Stimulated activated CD8-positive, alpha-beta memory T cell treated with anti-CD3 and anti-CD28 coated beads, Interleukin-4, amount 100 ng/mL, for 24 hours (primary cell): ENCODE results near the gene OR1D5.
"Not testable (repeated sequence)": the region's sequence is repeated elsewhere in the genome, so short reads cannot be mapped to it uniquely, and the experiment has no call there.

ENCODE experiments used
- DNase-seq: peaks from one replicate; pipeline ENCODE4 v3.0.0-alpha.2; 2020; ENCODE audit warnings: low read depth

OR1D5 gene

DNA sequence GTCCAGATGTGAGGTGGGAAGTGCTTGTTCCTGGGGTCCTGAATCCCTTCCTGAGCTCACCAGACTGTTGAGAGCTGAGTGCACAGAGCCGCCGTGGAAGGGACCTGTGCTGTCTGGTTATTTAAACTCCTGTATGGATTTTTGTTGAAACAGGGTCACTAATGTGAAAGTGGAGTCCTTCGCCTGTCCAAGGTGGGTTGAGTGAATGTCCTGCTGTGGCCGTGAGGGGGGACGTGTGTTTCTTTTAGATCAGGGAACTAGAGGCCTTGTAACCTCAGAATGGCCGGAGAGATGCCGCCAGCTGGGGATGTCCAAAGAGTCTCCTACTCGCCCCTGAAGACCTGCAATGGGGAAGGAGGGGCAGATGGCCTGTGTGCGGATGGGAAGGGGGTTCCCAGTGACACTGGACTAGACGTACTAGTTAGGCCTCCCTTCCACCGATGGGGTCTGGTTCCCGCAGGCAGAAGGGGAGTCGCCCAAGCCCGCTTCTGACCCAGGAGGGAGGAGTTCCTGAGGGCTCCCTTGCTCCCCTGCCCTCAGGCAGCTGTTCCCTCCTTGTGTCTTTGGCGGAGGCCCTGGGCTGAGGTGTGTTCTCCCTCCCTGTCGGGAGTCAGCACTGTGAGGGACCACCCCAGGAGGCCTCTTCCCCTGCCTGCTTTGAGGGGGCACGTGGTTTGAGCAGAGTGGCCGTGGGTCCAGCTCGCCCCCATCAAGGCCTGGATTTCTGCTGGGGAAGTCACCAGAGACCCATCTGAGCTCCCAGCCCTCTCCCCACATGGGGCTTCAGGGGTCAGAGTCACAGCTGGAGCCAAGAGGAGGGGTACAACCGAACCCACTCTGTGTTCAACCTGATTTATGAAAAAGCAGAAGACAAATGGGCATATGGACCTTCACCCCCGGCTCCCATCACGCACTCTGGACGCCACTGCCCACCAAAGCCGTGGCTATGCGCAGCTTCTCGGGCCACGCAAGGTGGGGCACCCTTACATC is 30.9 kb downstream of the OR1D5 start:
- DNase-seq = no peak

DNA sequence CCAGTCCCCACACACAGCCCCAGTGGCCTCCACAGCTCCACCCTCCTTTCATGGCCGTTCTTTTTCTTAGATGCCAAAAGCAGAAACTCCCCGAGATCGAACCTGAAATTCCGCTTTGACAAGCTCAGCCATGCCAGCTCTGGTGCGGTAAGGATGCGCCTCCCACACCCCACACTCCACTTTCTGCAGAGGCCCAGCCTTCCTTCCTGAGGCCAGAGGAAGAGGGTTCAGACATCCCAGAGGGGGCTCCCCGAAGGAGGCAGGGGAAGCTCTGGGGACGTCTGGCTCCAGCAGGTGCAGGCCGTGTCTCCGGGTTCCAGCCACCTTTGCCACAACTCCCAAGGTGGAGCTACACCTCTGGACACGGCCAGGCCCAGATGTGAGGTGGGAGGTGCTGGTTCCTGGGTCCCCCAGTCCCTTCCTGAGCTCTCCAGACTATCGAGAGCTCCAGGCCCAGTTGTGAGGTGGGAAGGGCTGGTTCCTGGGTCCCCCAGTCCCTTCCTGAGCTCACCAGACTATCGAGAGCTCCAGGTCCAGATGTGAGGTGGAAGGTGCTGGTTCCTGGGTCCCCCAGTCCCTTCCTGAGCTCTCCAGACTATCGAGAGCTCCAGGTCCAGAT is 32.4 kb downstream of the OR1D5 start:
- DNase-seq = not testable (repeated sequence)

DNA sequence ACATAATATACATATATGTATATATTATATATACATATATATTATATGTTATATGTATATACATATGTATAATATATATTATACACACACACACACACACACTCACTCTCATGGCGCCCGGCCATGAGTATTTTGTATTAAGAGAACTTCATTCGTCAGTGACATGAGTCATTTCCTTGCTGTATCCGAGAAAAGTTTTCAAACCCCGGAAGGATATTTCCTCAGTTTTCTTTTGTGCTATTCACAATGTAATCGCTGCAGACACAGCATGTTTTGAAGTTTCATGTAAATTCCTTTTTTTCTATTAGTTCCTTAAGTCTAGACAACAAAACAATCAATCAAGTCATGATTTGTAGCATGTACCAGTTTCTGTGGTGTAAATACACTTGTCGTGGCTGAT is 33.3 kb downstream of the OR1D5 start:
- no peak for DNase-seq

DNA sequence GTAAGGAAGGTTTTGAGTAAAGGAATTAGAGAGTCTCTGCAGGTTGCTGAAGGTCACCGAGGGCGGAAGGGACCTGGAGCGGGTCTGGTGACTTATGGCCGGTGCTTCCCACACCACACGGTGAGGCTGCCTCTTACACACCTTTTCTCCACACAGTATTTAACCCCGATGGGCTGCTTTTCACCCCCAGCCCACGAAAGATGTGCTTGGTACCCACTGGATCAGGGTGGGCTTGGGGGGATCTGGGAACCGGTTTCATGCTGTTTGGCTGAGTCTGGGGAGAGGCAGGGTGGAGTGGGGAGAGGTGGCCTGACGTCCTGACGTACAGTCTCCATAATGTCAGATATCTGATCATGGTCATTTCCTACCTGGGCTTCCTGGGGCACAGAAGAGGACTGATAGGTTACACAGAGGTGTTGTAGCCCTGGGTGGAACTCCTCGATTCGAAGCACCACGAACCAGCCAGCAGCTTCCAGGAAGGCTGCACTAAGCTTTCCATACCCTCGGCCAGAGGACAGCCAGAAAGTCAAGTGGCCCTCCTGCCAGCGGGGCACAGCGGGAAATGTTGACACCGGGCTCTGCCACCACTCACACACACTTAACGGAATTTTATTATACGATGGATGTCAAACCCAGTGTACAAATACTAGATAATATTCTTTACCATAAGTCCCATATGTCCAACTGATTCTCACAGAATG is 34.0 kb downstream of the OR1D5 start:
- no peak for DNase-seq

DNA sequence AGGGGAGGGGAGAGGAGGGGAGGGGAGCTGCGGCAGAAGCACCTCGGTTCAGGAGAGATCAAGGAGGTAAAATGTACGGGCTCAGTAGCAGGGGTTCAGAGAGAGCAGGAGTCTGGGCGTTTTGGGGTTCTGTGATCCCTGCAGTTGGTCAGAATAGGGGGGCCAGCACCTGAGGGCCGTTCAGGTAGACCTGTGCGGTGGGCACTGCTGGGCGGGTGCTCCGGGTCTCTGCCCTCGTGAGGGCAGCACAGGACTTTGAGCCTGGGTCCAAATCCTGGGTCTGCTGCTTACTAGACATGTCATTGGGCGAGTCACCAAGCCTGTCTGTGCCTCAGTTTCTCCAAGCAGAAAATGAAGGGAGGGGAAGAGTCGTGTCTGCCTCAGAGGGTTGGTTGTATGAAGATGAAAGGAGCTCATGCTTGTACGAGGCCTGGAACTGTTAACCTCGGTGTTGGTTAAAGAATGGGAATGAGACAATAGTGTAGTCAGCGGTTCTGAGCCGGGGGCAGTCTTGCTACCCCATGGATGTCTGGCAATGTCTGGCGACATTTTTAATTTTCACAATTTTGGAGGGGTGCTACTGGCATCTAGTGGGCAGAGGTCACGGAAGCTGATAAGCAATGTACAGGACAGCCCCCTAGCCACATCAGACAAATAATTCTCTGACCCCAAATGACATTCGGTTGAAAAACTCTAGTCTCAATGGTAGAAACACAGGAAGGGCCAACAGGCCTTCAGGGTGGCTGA is 35.4 kb downstream of the OR1D5 start:
- DNase-seq = no peak

DNA sequence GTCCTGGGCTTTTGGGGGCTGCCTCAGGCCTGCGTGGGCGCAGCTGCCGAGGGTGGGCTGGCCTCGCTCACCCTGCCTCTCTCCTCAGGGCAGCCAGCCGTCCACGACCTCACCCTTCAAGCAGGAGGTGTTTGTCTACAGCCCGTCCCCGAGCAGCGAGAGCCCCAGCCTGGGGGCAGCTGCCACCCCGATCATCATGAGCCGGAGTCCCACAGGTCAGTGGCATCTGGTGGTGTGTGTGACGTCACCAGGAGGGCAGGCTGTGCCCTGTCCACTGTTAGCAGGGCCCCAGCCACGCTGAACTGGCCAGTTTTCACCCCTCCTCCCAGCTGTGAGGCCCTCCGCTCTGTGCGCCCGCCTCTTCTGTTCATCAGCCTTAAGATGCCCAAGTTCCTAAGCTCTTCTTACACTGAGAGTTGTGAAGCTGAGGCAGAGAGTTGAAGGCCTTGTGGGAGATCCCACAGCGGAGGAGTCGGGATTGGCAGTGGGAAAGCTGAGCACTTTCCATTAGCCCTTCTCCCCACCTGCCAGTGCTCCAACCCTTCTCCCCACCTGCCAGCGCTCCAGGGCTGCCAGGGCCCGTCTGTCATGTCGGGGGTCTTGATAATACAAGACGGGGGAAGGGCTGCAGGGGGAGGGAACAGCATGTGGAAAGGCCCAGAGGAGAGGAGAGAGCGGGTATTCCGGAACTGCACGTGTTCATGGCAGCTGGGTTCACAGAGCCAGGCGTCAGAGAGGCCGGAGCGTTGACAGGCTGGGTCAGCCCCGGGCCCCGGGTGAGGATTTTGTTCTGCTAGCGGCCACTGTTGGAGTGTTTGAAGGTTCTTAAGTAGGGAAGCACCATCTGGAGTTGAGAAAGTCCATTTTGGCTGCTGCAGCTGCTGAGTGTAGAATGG is 36.3 kb downstream of the OR1D5 start:
- no peak for DNase-seq

DNA sequence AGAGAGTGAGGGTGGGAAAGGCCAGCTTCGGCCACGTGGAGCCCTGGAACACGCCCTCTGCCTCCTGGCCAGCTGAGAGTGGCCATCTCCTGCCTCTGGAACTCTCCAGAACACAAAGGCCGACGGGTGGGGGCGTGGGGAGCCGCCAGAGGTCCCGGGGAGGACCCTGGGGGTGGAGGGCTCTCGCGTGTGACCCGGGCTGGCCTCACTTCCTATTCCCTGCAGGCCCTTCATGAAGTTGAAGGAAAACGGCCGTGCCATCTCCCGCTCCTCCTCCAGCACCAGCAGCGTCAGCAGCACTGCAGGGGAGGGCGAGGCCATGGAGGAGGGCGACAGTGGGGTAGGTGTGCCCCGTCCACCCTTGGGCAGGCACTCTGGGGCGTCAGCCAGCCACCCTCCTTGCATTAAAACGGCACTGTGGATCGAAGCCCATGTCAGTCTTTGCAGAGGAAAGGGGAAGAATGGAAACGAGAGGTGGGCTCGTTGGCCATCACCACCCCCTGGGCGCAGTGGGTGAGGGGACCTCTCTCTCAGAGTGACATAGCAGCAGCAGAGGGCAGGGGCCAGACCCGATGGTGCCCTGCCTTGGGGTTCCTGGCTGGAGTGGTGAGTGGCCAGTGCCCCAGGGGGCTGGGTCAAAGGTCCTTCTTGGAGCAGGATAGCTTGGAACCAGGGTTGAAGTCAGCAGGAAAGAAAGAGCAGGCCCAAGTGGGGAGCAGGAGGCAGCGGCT is 37.1 kb downstream of the OR1D5 start:
- DNase-seq = no peak

DNA sequence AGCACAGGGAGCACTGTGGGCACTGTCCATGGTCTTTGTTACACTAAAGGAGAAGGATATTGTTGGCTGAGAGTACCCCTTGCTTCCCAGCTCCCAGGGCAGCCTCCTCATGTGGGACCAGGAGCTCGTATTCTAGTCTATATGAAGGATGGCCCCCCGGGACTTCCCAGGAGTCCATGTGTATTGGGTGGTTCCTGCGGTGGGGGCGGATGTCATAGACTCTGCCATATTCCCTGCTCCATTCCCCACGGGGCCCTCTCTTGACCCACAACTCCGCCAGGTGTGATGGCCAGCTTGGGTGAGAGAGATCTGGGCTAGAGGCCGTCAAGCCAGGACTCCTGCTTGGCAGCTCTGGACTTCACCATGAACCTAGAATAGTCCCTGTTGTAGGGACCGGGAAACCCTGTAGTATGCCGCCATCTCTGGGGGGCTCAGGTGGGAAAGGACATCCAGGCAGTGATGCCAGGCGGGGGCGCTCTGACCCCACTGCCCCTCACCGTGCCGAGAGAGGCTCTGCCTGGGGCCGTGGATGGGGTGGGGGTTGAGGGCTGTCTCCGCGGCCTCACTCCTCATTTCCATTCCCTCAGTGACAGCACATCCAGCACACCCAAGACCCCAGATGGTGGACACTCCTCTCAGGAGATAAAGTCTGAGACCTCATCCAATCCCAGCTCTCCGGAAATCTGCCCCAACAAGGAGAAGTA is 37.8 kb downstream of the OR1D5 start:
- DNase-seq = no peak

DNA sequence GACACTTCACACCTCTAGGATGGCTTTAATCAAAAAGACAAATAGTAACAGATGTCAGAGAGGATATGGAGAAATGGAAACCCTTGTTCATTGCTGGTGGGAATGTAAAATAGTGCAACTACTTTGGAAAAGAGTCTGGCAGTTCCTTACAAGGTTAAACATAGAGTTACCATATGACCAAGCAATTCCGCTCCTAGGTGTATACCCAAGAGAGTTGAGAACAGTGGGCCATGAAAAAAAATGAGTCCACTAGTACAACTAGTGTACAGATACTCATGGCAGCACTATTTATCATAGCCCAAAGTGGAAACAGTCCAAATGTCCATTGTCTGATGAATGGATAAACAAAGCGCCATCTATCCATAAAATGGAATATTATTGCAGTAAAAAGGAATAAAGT is 39.1 kb downstream of the OR1D5 start:
- no peak for DNase-seq

DNA sequence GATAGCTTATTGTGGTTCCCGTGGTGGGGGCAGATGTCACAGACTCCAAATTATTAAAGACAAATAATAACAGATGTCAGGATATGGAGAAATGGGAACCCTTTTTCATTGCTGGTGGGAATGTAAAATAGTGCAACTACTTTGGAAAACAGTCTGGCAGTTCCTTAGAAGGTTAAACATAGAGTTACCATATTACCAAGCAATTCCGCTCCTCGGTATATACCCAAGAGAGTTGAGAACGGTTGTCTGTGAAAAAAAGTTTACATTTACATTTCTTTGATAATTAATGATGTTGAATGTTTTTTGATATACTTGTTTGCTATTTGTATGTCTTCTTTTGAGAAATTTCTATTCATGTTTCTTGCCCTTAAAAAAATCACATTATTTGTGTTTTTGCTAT is 41.2 kb downstream of the OR1D5 start:
- no peak for DNase-seq

DNA sequence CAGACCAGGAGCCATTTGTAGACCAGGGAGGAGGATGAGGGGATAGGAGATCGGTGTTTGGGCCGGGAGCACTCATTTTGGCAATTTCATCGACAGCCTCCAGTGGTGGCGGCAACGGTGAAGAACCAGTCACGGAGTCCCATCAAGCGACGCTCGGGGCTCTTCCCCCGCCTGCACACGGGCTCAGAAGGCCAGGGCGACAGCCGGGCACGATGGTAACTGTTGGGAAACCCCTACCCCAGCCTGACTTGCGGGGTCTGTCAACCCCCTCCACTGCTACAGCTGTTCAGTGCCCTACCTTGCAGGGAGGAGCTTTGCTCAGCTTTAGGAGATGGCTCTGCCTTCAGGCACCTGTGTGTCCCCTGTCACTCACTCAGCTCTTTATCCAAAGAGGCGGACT is 43.0 kb downstream of the OR1D5 start:
- DNase-seq = no peak

DNA sequence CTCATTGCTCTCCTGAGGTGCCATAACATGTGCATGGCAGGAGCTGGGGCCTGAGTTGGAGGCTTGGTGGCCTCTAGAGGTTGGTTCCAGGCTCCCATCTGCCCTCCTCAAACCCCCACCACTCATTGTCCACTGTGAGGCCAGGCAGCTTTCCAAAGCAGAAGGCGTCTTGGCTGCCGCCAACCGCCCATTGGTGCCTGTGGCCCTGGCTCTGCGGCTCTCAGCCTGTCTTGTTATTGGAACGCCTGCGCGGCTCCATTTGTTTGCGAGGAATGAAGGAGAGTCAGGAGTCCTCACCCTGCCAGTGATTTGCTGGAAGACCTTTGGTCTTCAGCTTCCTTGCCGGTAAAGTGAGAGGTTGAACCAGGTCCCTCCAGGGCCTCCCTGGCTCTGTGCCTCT is 43.6 kb downstream of the OR1D5 start:
- DNase-seq = no peak

DNA sequence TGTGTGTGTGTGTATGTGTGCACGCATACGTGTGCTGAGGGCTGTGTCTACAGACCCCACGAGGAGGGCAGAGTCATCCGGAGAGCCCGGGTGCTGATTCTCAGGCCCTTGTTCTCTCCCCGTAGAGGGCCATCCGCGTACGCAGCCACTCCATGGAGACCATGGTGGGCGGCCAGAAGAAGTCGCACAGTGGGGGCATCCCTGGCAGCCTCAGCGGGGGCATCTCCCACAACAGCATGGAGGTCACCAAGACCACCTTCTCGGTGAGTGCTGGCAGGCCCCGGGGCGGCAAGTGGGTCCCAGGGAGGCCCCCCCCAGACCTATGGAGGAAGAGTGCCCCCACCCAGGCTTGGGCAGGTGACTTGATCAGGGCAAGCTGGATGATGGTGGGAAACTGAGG is 45.5 kb downstream of the OR1D5 start:
- no peak for DNase-seq

DNA sequence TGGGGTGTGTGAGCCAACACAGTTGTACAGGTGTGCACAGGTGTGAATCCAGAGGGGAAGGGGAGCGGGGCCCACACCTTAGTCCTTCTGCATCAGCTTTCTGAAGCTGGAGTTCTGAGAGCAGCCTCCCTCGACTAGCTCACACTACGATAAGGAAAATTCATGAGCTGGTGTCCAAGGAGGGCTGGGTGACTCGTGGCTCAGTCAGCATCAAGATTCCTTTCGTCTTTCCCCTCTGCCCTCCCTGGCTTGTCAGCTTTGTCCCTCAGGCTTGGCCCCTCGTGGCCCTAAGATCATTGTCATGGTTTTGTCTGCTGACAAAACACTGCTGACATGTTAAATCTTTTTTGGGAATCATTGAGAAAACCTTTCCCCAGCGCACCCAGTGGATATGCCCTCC is 47.5 kb downstream of the OR1D5 start:
- DNase-seq = no peak

DNA sequence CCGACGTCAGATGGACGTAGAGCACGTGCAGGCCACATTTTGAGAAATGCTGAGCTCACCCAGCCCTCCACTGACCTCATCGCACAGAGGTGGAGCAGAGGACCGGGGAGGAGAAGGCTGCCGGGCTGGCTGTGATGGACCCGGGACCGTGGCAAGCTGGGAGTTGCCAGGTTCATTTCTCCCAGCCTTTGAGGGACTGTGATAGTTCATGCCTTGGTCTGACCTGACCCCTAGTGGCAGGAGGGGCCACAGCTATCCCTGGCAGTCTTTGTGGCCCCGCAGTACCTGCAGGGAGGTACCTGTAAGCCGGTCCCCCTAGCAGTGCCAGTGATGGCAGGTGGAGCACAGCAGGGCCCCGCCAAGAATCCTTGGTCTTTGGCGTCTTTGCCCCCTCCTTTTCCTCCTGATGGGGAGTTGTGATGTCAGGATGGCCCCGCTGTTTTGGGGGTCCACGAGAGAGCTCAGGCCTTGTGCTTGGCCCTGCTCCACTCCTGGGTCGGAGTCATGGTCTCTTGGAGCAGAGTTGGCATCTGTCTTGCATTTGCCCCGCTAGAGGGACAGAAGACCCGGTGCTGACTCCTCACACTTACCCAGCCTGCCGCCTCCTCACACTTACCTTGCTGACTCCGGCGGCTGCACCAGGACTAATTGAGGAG is 50.4 kb downstream of the OR1D5 start:
- DNase-seq = peak; percentile 44
